HCT116 (cell line): ENCODE data around the gene HK3. TPM values are rescaled to one million over a fixed set of nuclear protein-coding genes. Genes with fewer than 3 reads are reported as not detected.

Experiments
- ATAC-seq: fragments of 200-7000 bp; cut with Tn5 transposase; 2 replicates; pipeline ENCODE4 v1.9.1; 2020; ENCODE audit warnings: mild to moderate bottlenecking, moderate library complexity
- BruUV-seq: library from RNA; stranded (reverse); fragments of 400-500 nt; replicated peaks from 2 replicates; lab custom pipeline; 2021; lab: Mats Ljungman, UMichigan
- CTCF ChIA-PET: fragments of 300-600 bp; sonication (Branson Sonifier 250); formaldehyde crosslinking; loops from one replicate; lab custom pipeline; 2021; ENCODE audit warnings: antibody characterized with exemption; lab: Charles Lee
- POLR2A ChIA-PET: fragments of 300-600, 350-600 bp; sonication (Branson Sonifier 250); formaldehyde crosslinking; loops from one replicate; lab custom pipeline; 2021; ENCODE audit warnings: antibody characterized with exemption; lab: Charles Lee
- RAD21 ChIA-PET, 2 experiments: fragments of 300-600 bp; sonication (Branson Sonifier 250); formaldehyde crosslinking; loops; one replicate each; lab custom pipeline; 2023; ENCODE audit warnings: low total read pairs in 2 of 2; ENCODE audit not compliant: uncharacterized antibody in 2 of 2, unreplicated experiment in 2 of 2, low non-redundant PET in 1 of 2; lab: Charles Lee
- DNase-seq: peaks from one replicate; pipeline ENCODE4 v3.0.0-alpha.2; 2010; ENCODE audit warnings: low read depth, low spot score
- H2AFZ ChIP-seq: fragments of 200-600 bp; shearing (Covaris generic), sonication (generic); 2 replicates; pipeline ENCODE4 v1.6.1; 2017; ENCODE audit warnings: low read depth, mixed run types, mixed read lengths, antibody characterized with exemption, low read length; ENCODE audit not compliant: poor library complexity, severe bottlenecking
- H3K27ac ChIP-seq: 2 replicates; pipeline ENCODE4 v1.5.1; 2012; ENCODE audit warnings: low read depth, low read length
- H3K27me3 ChIP-seq: fragments of 200-600 bp; sonication (generic); 2 replicates; pipeline ENCODE4 v1.6.1; 2016; ENCODE audit warnings: mixed run types, low read length, mixed read lengths; ENCODE audit not compliant: insufficient read depth
- H3K36me3 ChIP-seq, 2 experiments: fragments of 200-500 bp in 1 of 2; fragments of 200-600 bp in 1 of 2; sonication (Bioruptor generic) in 1 of 2; sonication (generic) in 1 of 2; 2 replicates each; pipeline versions ENCODE4 v1.5.1 to v1.6.1; 2014 to 2016; ENCODE audit warnings: low read length in 2 of 2, inconsistent platforms in 1 of 2, mixed read lengths in 1 of 2, mixed run types in 1 of 2; ENCODE audit not compliant: insufficient read depth in 2 of 2, control insufficient read depth in 1 of 2
- H3K4me1 ChIP-seq, 2 experiments: fragments of 200-600 bp in 1 of 2; sonication (generic) in 1 of 2; 2 replicates each; pipeline versions ENCODE4 v1.5.1 to v1.6.1; 2012 to 2017; ENCODE audit warnings: low read length in 2 of 2, inconsistent platforms in 1 of 2, mild to moderate bottlenecking in 1 of 2, mixed read lengths in 1 of 2, mixed run types in 1 of 2, moderate library complexity in 1 of 2; ENCODE audit not compliant: insufficient read depth in 2 of 2, control insufficient read depth in 1 of 2
- H3K4me2 ChIP-seq: fragments of 200-600 bp; sonication (generic); 2 replicates; pipeline ENCODE4 v1.6.1; 2017; ENCODE audit warnings: mixed run types, low read length, mixed read lengths
- H3K4me3 ChIP-seq, 2 experiments: fragments of 200-600 bp in 1 of 2; sonication (generic) in 1 of 2; replicated peaks in 1 of 2; 2 replicates each; pipeline ENCODE4 v1.5.1; 2011 to 2016; ENCODE audit warnings: low read length in 2 of 2, control low read depth in 1 of 2, low read depth in 1 of 2, mild to moderate bottlenecking in 1 of 2, mixed read lengths in 1 of 2, mixed run types in 1 of 2
- H3K79me2 ChIP-seq: fragments of 200-600 bp; sonication (generic); 2 replicates; pipeline ENCODE4 v1.6.1; 2017; ENCODE audit warnings: mild to moderate bottlenecking, mixed run types, low read length, moderate library complexity, mixed read lengths; ENCODE audit not compliant: insufficient read depth
- H3K9ac ChIP-seq: fragments of 200-600 bp; sonication (generic); 2 replicates; pipeline ENCODE4 v1.6.1; 2016; ENCODE audit warnings: low read length, mixed read lengths
- H3K9me2 ChIP-seq: fragments of 200-600 bp; sonication (generic), shearing (Covaris generic); 2 replicates; pipeline ENCODE4 v1.6.1; 2017; ENCODE audit warnings: mixed run types, mild to moderate bottlenecking, moderate library complexity; ENCODE audit not compliant: insufficient read depth
- H3K9me3 ChIP-seq, 2 experiments: fragments of 200-500 bp in 1 of 2; fragments of 200-600 bp in 1 of 2; sonication (Bioruptor generic) in 1 of 2; sonication (generic) in 1 of 2; 2 replicates each; pipeline ENCODE4 v1.6.1; 2014 to 2017; ENCODE audit warnings: low read length in 2 of 2, mixed read lengths in 2 of 2, inconsistent platforms in 1 of 2, low read depth in 1 of 2, mild to moderate bottlenecking in 1 of 2, mixed run types in 1 of 2, moderate library complexity in 1 of 2; ENCODE audit not compliant: control insufficient read depth in 1 of 2, insufficient read depth in 1 of 2
- H4K20me1 ChIP-seq: fragments of 200-600 bp; sonication (generic), shearing (Covaris generic); 2 replicates; pipeline ENCODE4 v1.6.1; 2017; ENCODE audit warnings: mixed run types, mild to moderate bottlenecking, moderate library complexity; ENCODE audit not compliant: insufficient read depth
- ATF3 ChIP-seq: IDR thresholded peaks from 2 replicates; pipeline ENCODE4 v1.6.1; 2012
- CBX3 ChIP-seq: IDR thresholded peaks from 2 replicates; pipeline ENCODE4 v1.6.1; 2012; ENCODE audit warnings: low read depth
- CEBPB ChIP-seq: IDR thresholded peaks from 2 replicates; pipeline ENCODE4 v1.6.1; 2012; ENCODE audit warnings: low read depth
- CTCF ChIP-seq, 3 experiments: fragments of 200-600 bp in 1 of 3; sonication (generic) in 1 of 3; IDR thresholded peaks in 2 of 3; conservative IDR thresholded peaks in 1 of 3; 2 replicates each; pipeline ENCODE4 v1.5.1; 2012 to 2017; ENCODE audit warnings: low read depth in 2 of 3, low read length in 2 of 3, antibody characterized with exemption in 1 of 3, borderline replicate concordance in 1 of 3, control low read depth in 1 of 3, mild to moderate bottlenecking in 1 of 3, mixed read lengths in 1 of 3, mixed run types in 1 of 3, moderate library complexity in 1 of 3; ENCODE audit not compliant: insufficient read depth in 1 of 3
- ELF1 ChIP-seq: IDR thresholded peaks from 2 replicates; pipeline ENCODE4 v1.6.1; 2012; ENCODE audit warnings: low read depth, borderline replicate concordance
- EZH2 ChIP-seq: fragments of 200-600 bp; sonication (generic); IDR thresholded peaks from 2 replicates; pipeline ENCODE4 v1.6.1; 2017; ENCODE audit warnings: antibody characterized with exemption, mixed run types
- EZH2phosphoT487 ChIP-seq: fragments of 200-600 bp; IDR thresholded peaks from 2 replicates; pipeline ENCODE4 v1.6.1; 2018; ENCODE audit warnings: antibody characterized with exemption, borderline replicate concordance
- FOSL1 ChIP-seq: IDR thresholded peaks from 2 replicates; pipeline ENCODE4 v1.6.1; 2012; ENCODE audit warnings: low read depth
- JUND ChIP-seq: IDR thresholded peaks from 2 replicates; pipeline ENCODE4 v1.6.1; 2012
- MAX ChIP-seq: IDR thresholded peaks from 2 replicates; pipeline ENCODE4 v1.6.1; 2012
- POLR2AphosphoS5 ChIP-seq: IDR thresholded peaks from 2 replicates; pipeline ENCODE4 v1.6.1; 2011; ENCODE audit warnings: mild to moderate bottlenecking, low read depth, low read length, moderate library complexity
- RAD21 ChIP-seq: IDR thresholded peaks from 2 replicates; pipeline ENCODE4 v1.6.1; 2012; ENCODE audit warnings: low read depth, mild to moderate bottlenecking
- SP1 ChIP-seq: IDR thresholded peaks from 2 replicates; pipeline ENCODE4 v1.6.1; 2012; ENCODE audit warnings: low read depth
- YY1 ChIP-seq: IDR thresholded peaks from 2 replicates; pipeline ENCODE4 v1.6.1; 2011; ENCODE audit warnings: low read length, low read depth, moderate library complexity, mild to moderate bottlenecking; ENCODE audit not compliant: insufficient replicate concordance; ENCODE audit errors: extremely low read depth
- ZFX ChIP-seq: fragments of 450-650 bp; IDR thresholded peaks from 2 replicates; pipeline ENCODE4 v1.6.1; 2017
- ZNF274 ChIP-seq: fragments of 200-500 bp; sonication (Bioruptor generic); IDR thresholded peaks from 2 replicates; pipeline ENCODE4 v1.6.1; 2014; ENCODE audit warnings: mild to moderate bottlenecking, low read depth, low read length, inconsistent platforms
- intact Hi-C: fragments of 100-400 bp; cut with micrococcal nuclease; formaldehyde crosslinking; loops from 2 replicates; pipeline ENCODE4 v1.10.0; 2022
- total RNA-seq: library from RNA; stranded (reverse); gene quantifications from one replicate; pipeline ENCODE4 v1.2.1, GENCODE V29; 2021; ENCODE audit not compliant: unreplicated experiment

Gene HK3
- total RNA-seq, 1 experiment from 2014 or later = 0.30 TPM

- no peak for TF ChIP-seq CEBPB
- TF ChIP-seq RAD21 = no peak
- no peak for TF ChIP-seq EZH2phosphoT487
- TF ChIP-seq YY1 = no peak
- no peak for TF ChIP-seq MAX
- TF ChIP-seq CTCF (IDR thresholded peaks at IDR 0.05 in 2 of 3, conservative IDR thresholded peaks at IDR 0.05 in 1 of 3; ENCODE audit: borderline replicate concordance in 1 of 3, insufficient read depth in 1 of 3, low read depth in 2 of 3, low read length in 2 of 3) = no peak
- no peak for TF ChIP-seq ZNF274
- no peak for TF ChIP-seq ELF1
- no peak for TF ChIP-seq SP1
- no peak for TF ChIP-seq FOSL1
- no peak for TF ChIP-seq POLR2AphosphoS5
- no peak for TF ChIP-seq CBX3
- TF ChIP-seq EZH2 = no peak
- TF ChIP-seq ZFX = no peak
- no peak for TF ChIP-seq ATF3
- TF ChIP-seq JUND = no peak
- H3K79me2 ChIP-seq = no peaks in the 10 kb centered on the region
- no peaks in the 10 kb centered on the region for H3K36me3 ChIP-seq
- ChIA-PET CTCF (no interaction called here), POLR2A (interaction anchor here (1.4 kb wide), 1 partner anchor 9 kb away, joined by 3 read pairs; no protein-coding TSS in a partner anchor), RAD21 (no interaction called here)
- BruUV-seq = no TSS peak
- H2AFZ ChIP-seq = no peak overlapping the region
- no peak overlapping the region for H3K27ac ChIP-seq
- H3K9me2 ChIP-seq = no peaks in the 10 kb centered on the region
- no peak overlapping the region for H3K4me2 ChIP-seq
- no peak overlapping the region for H3K9ac ChIP-seq
- intact Hi-C loops = no loop called here
- no peaks in the 10 kb centered on the region for H3K9me3 ChIP-seq
- H3K4me3 ChIP-seq = no peak overlapping the region
- DNase-seq (no peak), ATAC-seq (no peak)
- no peaks in the 10 kb centered on the region for H4K20me1 ChIP-seq
- H3K27me3 ChIP-seq = no peaks in the 10 kb centered on the region
- no peaks in the 10 kb centered on the region for H3K4me1 ChIP-seq
Observed at GRCh38 chr5:176832162-176832561, 67.0 kb downstream of the HK3 start.
